GM21367 (cell line): ENCODE results near the gene TNS3.
A peak's percentile ranks its signal among the peaks of the same experiment; 100 is the strongest.
"Not testable (repeated sequence)": the region's sequence is repeated elsewhere in the genome, so short reads cannot be mapped to it uniquely, and the experiment has no call there.

Source experiments
- ATAC-seq: cut with Tn5 transposase; IDR thresholded peaks from one replicate; pipeline ENCODE4 v1.9.1; 2021; ENCODE audit not compliant: unreplicated experiment

The TNS3 gene

GRCh38 chr7:47603514-47604255, 21.8 kb upstream of the TNS3 start:
- ATAC-seq = not testable (repeated sequence)

- ATAC-seq = no peak
Measured at GRCh38 chr7:47602272-47603004, 20.5 kb upstream of the TNS3 start.

- ATAC-seq = no peak
Measured at GRCh38 chr7:47601881-47602249, 20.0 kb upstream of the TNS3 start.

GRCh38 chr7:47601119-47601880, 19.4 kb upstream of the TNS3 start:
- ATAC-seq = peak; percentile 60

GRCh38 chr7:47600199-47601118, 18.5 kb upstream of the TNS3 start:
- ATAC-seq = peak; percentile 38

- ATAC-seq = no peak
Measured at GRCh38 chr7:47597379-47597778, 15.5 kb upstream of the TNS3 start.

GRCh38 chr7:47596502-47597202, 14.7 kb upstream of the TNS3 start:
- no peak for ATAC-seq

GRCh38 chr7:47594406-47594805, 12.5 kb upstream of the TNS3 start:
- no peak for ATAC-seq

- no peak for ATAC-seq
Measured at GRCh38 chr7:47591655-47592572, 10.0 kb upstream of the TNS3 start.

- no peak for ATAC-seq
Measured at GRCh38 chr7:47591089-47591654, 9.3 kb upstream of the TNS3 start.

GRCh38 chr7:47590215-47590614, 8.3 kb upstream of the TNS3 start:
- ATAC-seq = not testable (repeated sequence)

GRCh38 chr7:47588704-47589225, 6.9 kb upstream of the TNS3 start:
- ATAC-seq = no peak

- no peak for ATAC-seq
Measured at GRCh38 chr7:47587976-47588375, 6.1 kb upstream of the TNS3 start.

GRCh38 chr7:47587351-47587750, 5.4 kb upstream of the TNS3 start:
- no peak for ATAC-seq

- no peak for ATAC-seq
Measured at GRCh38 chr7:47586925-47587324, 5.0 kb upstream of the TNS3 start.

- ATAC-seq = not testable (repeated sequence)
Measured at GRCh38 chr7:47586161-47586670, 4.3 kb upstream of the TNS3 start.

GRCh38 chr7:47584536-47584895, 2.6 kb upstream of the TNS3 start:
- ATAC-seq = no peak
